ENCODE data around the gene LRRC41.
"Not testable (repeated sequence)": the region's sequence is repeated elsewhere in the genome, so short reads cannot be mapped to it uniquely, and the experiment has no call there.

Gene LRRC41

DNA sequence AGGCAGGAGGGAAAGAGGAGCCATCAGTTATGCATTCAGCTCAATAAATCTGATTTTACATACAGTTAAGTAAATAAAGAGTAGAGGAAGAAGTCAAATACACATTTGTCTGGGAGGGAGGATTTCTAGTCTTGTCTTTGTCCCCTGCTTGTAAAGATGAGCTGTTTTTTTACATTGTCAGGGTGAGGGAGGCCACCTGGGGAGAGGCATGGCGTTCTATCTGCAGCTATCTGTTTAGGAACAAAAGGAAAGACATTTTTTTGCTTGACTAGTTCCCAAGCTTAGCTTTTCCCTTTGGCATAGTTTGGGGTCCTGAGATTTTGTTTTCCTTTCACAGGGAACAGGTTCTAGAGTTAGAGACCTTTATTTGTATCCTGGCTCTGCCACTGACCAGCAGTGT lies 40.9 kb downstream of the LRRC41 start:
- Histone ChIP-seq H3K79me2 (ENCODE audit: control insufficient read depth, insufficient read depth, low read length, unreplicated experiment) (no peaks in the 10 kb centered on the region), H3K27ac (ENCODE audit: low read depth, low read length) (no peak overlapping the region), H3K27me3 (ENCODE audit: insufficient read depth, low read length) (no peaks in the 10 kb centered on the region), H3K36me3 (ENCODE audit: insufficient read depth, low read length) (peaks cover 30% of the 10 kb centered on the region; the same call in 1 of the 2 replicates), H2AFZ (ENCODE audit: low read length, unreplicated experiment) (no peak overlapping the region), H3K4me1 (ENCODE audit: control insufficient read depth, insufficient read depth, low read length, unreplicated experiment) (no peaks in the 10 kb centered on the region), H3K4me3 (ENCODE audit: low read depth, low read length) (no peak overlapping the region)

DNA sequence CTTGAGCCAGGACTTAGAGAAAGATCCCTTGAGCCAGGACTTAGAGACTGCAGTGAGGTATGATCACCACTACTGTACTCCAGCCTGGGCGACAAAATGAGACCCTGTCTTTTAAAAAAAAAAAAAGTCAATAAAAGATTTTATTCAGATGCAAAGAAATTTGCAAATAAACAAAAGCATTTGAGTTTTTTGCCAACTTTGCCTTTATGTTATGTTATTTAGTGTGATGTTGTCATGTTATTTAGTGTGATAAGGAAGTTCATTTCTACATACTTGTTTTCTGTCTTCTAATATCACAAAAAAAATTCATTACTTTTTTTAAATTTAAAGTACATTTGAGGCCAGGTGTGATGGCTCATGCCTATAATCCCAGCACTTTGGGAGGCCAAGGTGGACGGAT lies 46.9 kb downstream of the LRRC41 start:
- Histone ChIP-seq H3K27me3 (ENCODE audit: insufficient read depth, low read length) (no peaks in the 10 kb centered on the region), H3K27ac (ENCODE audit: low read depth, low read length) (no peak overlapping the region), H3K79me2 (ENCODE audit: control insufficient read depth, insufficient read depth, low read length, unreplicated experiment) (peaks cover 5% of the 10 kb centered on the region), H3K36me3 (ENCODE audit: insufficient read depth, low read length) (peaks cover 19% of the 10 kb centered on the region; the same call in 1 of the 2 replicates), H3K4me3 (ENCODE audit: low read depth, low read length) (no peak overlapping the region), H3K4me1 (ENCODE audit: control insufficient read depth, insufficient read depth, low read length, unreplicated experiment) (no peaks in the 10 kb centered on the region), H2AFZ (ENCODE audit: low read length, unreplicated experiment) (no peak overlapping the region)

DNA sequence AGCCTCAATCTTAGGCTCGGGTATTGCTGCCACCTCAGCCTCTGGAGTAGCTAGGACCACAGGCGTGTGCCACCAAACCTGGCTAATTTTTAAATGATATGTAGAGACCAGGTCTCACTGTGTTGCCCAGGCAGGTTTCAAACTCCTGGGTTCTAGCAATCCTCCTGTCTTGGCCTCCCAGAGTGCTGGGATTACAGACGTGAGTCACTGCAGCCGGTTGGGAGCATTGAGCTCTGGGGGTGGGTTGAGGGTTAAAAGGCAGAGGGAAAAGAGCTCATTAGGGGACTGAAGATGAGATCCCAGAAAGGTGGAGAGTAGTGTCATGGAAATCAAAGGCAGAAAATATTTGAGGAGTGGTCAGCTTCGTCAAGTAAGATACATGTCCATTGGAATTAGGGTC lies 48.7 kb downstream of the LRRC41 start:
- peaks cover 15% of the 10 kb centered on the region for H3K36me3 ChIP-seq (ENCODE audit: insufficient read depth, low read length)
- H3K79me2 ChIP-seq (ENCODE audit: control insufficient read depth, insufficient read depth, low read length, unreplicated experiment): peaks cover 12% of the 10 kb centered on the region
- H2AFZ ChIP-seq (ENCODE audit: low read length, unreplicated experiment): no peak overlapping the region
- no peak overlapping the region for H3K27ac ChIP-seq (ENCODE audit: low read depth, low read length)
- no peaks in the 10 kb centered on the region for H3K27me3 ChIP-seq (ENCODE audit: insufficient read depth, low read length)
- no peak overlapping the region for H3K4me3 ChIP-seq (ENCODE audit: low read depth, low read length)
- H3K4me1 ChIP-seq (ENCODE audit: control insufficient read depth, insufficient read depth, low read length, unreplicated experiment): no peaks in the 10 kb centered on the region

DNA sequence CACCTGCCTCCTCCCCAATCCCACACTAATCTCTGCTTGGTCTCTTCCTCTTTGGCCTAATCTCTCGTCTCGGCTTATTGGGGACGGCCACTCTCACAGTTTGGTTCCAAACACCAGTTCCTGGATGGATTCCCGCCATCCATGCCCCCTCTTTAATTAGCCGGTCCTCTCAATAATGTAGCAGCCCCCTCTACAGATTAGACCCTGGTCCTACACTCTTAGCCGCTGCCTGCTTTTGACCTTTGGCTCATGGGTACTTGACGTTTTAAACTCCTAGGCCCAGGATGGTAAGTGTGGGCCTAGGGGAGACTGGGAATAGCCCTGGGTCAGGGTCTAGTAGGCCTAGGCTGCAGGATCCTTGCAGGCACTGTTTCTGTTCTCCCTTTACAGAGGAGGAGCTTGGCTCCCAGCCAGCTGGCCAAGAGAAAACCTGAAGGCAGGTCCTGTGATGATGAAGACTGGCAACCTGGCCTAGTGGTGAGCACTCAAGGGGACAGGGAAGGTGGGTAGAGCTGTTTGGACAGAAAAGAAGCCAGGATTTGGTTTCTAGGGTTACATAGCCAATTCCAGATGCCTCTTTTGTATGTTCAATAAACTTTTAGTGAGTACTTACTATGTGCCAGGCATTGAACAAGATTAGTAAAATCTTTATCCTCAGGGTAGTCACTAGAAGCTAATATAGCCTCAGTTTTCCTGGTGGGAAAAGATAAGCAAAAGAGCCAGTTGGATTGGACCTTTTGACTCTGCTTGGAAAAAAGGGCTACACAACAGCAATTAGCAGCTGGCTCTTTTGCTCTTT lies 55.1 kb downstream of the LRRC41 start:
- H3K4me1 ChIP-seq (ENCODE audit: control insufficient read depth, insufficient read depth, low read length, unreplicated experiment): peaks cover 13% of the 10 kb centered on the region
- peaks cover 29% of the 10 kb centered on the region for H3K79me2 ChIP-seq (ENCODE audit: control insufficient read depth, insufficient read depth, low read length, unreplicated experiment)
- peak overlapping the region; percentile 69 for H3K27ac ChIP-seq (ENCODE audit: low read depth, low read length)
- H3K36me3 ChIP-seq (ENCODE audit: insufficient read depth, low read length): peaks cover 10% of the 10 kb centered on the region
- peak overlapping the region; percentile 86 for H3K4me3 ChIP-seq (ENCODE audit: low read depth, low read length)
- no peaks in the 10 kb centered on the region for H3K27me3 ChIP-seq (ENCODE audit: insufficient read depth, low read length)
- peak overlapping the region; percentile 15 for H2AFZ ChIP-seq (ENCODE audit: low read length, unreplicated experiment)

DNA sequence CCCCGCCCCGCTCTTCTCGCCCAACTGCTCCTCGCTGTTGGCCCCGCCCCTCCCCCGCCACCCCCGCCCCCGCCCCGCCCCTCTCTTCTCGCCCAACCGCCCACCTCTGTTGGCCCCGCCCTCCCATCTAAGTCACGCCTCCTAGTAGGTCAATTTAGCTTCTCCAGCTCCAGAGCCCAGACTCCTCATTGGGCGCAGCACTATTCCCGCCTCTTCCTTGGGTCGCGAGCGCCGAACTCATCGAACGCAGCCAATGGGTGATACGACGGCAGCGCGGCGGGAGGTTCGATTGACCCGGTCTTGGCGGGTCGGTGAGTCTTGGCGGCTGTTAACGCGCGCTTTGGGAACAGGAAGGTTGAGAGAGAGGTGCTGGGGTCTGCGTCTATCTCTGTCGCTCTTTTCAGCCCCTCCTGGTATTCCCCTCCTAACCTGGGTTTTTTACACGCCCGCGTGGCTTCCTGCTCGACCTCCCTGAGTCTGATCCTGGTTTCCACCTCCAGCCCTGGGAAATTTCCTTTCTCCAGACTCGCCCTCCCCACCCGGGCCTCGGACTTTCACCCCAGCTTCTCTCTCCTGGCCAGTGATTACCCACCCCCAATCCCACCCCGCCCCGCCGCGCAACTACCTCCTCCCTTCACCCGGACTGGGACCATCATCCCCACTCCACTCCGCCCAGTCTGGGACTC lies 55.8 kb downstream of the LRRC41 start, which contains the start of gene RAD54L:
Gene RAD54L (plus strand): TSS at position 328 of the 686 bp plus-strand sequence. CDS start 643 bp downstream, outside the sequence.
- Histone ChIP-seq H3K79me2 (ENCODE audit: control insufficient read depth, insufficient read depth, low read length, unreplicated experiment) (peaks cover 29% of the 10 kb centered on the region), H3K27me3 (ENCODE audit: insufficient read depth, low read length) (no peaks in the 10 kb centered on the region), H3K36me3 (ENCODE audit: insufficient read depth, low read length) (peaks cover 10% of the 10 kb centered on the region), H3K4me3 (ENCODE audit: low read depth, low read length) (peak within 1 kb of the TSS; percentile 86), H3K27ac (ENCODE audit: low read depth, low read length) (peak within 1 kb of the TSS; percentile 69), H2AFZ (ENCODE audit: low read length, unreplicated experiment) (peak within 1 kb of the TSS; percentile 88), H3K4me1 (ENCODE audit: control insufficient read depth, insufficient read depth, low read length, unreplicated experiment) (peaks cover 13% of the 10 kb centered on the region)

DNA sequence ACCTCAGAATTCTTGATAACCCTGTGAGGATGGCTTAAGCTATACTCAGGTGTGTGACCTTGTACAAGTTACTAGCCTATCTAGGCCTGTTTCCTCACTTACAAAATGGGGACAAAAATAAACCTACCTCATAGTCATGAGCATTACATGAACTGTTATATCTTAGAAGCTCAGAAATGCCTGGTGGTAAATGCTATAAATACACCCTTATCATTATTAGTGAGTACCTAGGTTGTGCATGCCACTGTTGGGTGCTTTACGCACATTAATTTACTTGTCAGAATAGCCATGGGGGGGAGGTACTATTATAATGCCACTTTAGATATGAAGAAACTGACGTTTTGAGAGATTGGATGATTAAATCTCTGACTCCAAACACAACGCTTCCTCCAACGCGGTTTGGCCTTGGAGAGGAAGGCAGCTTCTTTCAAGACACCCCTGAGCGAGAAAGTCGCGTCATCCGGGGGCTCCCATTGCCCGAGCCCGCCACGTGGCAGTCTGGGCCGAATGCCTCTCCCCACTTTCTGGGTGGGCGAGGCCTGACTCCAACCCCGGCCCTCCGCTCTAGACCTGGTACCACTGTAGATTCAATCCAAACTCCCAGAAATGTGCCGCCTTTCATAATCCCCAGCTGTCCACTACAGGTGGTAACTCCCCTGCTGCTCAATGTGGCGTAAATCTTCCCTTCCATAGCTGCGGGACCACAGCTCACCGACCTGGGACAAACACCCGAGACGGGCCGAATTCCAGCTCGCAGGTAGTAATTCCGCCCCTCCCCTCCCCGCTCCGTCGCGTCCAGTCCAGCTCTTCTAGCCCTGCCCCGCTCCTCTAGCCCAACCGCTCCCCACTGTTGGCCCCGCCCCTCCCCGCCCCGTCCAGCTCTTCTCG lies 56.6 kb downstream of the LRRC41 start:
- H3K4me1 ChIP-seq (ENCODE audit: control insufficient read depth, insufficient read depth, low read length, unreplicated experiment): peaks cover 13% of the 10 kb centered on the region
- H3K36me3 ChIP-seq (ENCODE audit: insufficient read depth, low read length): peaks cover 6% of the 10 kb centered on the region; the same call in 1 of the 2 replicates
- no peaks in the 10 kb centered on the region for H3K27me3 ChIP-seq (ENCODE audit: insufficient read depth, low read length)
- H2AFZ ChIP-seq (ENCODE audit: low read length, unreplicated experiment): peak overlapping the region; percentile 87
- peak overlapping the region; percentile 79 for H3K4me3 ChIP-seq (ENCODE audit: low read depth, low read length)
- peak overlapping the region; percentile 57 for H3K27ac ChIP-seq (ENCODE audit: low read depth, low read length)
- H3K79me2 ChIP-seq (ENCODE audit: control insufficient read depth, insufficient read depth, low read length, unreplicated experiment): peaks cover 25% of the 10 kb centered on the region

DNA sequence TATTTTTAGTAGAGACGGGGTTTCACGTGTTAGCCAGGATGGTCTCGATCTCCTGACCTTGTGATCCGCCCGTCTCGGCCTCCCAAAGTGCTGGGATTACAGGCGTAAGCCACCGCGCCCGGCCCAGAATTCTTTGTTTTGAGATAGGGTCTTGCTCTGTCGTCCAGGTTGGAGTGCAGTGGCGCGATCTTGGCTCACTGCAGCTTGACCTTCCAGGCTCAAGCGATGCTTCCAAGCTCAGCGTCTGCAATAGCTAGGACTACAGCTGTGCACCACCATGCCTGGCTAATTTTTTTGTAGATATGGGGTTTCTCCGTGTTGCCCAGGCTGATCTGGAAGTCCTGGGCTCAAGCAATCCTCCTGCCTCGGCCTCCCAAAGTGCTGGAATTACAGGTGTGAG lies 57.3 kb downstream of the LRRC41 start:
- Histone ChIP-seq H3K79me2 (ENCODE audit: control insufficient read depth, insufficient read depth, low read length, unreplicated experiment) (peaks cover 24% of the 10 kb centered on the region), H3K4me1 (ENCODE audit: control insufficient read depth, insufficient read depth, low read length, unreplicated experiment) (peaks cover 13% of the 10 kb centered on the region), H3K4me3 (ENCODE audit: low read depth, low read length) (peak overlapping the region; percentile 79; the same call in 1 of the 2 replicates)
- H3K36me3 ChIP-seq (ENCODE audit: insufficient read depth, low read length); H3K27ac ChIP-seq (ENCODE audit: low read depth, low read length); H2AFZ ChIP-seq (ENCODE audit: low read length, unreplicated experiment); H3K27me3 ChIP-seq (ENCODE audit: insufficient read depth, low read length): not testable (repeated sequence)

DNA sequence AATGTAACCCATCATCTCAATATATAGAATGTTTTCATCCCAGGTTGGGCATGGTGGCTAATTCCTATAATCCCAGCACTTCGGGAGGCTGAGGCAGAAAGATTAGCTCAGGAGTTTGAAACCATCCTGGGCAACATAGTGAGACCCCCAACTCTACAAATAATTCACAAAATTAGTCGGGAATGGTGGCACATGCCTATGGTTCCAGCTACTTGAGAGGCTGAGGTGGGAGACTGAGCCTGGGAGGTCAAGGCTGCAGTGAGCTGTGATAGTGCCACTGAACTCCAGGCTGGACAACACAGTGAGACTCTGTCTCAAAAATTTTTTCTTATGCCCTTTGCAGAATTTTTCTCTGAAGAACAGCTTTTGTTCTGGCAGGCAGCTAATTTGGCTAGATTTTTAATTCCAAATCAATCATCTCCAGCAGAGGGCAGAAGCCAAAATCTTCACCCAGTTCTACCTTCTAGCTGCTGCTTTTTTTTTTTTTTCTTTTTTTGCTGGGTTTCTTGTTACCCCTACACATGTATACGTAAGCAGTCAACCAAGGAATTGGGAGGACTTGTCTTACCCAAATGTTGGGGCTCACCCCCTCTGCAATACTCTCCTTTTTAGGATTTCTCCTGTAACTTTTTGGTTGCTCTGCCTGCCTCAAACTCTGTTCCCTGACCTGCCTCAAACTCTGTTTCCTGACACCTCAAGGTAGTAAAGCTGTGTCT lies 58.6 kb downstream of the LRRC41 start:
- peaks cover 13% of the 10 kb centered on the region for H3K4me1 ChIP-seq (ENCODE audit: control insufficient read depth, insufficient read depth, low read length, unreplicated experiment)
- no peak overlapping the region for H2AFZ ChIP-seq (ENCODE audit: low read length, unreplicated experiment)
- H3K4me3 ChIP-seq (ENCODE audit: low read depth, low read length): no peak overlapping the region
- no peak overlapping the region for H3K27ac ChIP-seq (ENCODE audit: low read depth, low read length)
- H3K27me3 ChIP-seq (ENCODE audit: insufficient read depth, low read length): no peaks in the 10 kb centered on the region
- no peaks in the 10 kb centered on the region for H3K36me3 ChIP-seq (ENCODE audit: insufficient read depth, low read length)
- peaks cover 17% of the 10 kb centered on the region for H3K79me2 ChIP-seq (ENCODE audit: control insufficient read depth, insufficient read depth, low read length, unreplicated experiment)

DNA sequence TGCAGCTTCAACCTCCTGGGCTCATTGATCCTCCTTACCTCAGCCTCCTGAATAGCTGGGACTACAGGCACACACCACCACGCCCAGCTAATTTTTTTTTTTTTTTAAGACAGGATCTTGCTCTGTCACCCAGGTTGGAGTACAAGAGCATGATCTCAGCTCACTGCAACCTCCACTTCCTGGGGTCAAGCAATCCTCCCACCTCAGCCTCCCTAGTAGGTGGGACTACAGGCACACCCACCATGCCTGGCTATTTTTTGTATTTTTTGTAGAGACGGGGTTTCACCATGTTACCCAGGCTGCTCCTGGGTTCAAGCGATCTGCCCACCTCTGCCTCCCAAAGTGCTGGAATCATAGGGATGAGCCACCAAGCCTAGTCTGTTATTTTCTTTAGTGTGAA lies 59.6 kb downstream of the LRRC41 start:
- not testable (repeated sequence) for H3K27ac ChIP-seq (ENCODE audit: low read depth, low read length); H3K4me3 ChIP-seq (ENCODE audit: low read depth, low read length); H3K36me3 ChIP-seq (ENCODE audit: insufficient read depth, low read length)

DNA sequence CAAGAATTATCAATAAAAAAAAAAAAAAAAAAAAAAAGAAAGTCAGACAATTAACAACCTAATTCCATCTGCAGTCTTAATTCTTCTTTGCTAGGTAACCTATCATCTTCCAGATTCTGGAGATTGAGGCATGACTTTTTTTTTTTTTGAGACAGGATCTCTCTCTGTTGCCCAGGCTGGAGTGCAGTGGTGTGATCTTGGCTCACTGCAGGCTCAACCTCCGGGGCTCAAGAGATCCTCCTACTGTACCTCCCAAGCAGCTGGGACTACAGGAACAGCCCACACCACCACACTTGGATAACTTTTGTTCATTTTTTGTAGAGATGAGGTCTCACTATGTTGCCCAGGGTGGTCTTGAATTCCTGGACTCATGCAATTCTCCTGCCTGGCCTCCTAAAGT lies 60.5 kb downstream of the LRRC41 start:
- peaks cover 5% of the 10 kb centered on the region for H3K4me1 ChIP-seq (ENCODE audit: control insufficient read depth, insufficient read depth, low read length, unreplicated experiment)
- H3K27me3 ChIP-seq (ENCODE audit: insufficient read depth, low read length): no peaks in the 10 kb centered on the region
- H3K36me3 ChIP-seq (ENCODE audit: insufficient read depth, low read length): 0 out of 2 replicates have a peak, but pooled peaks cover 2% of the 10 kb centered on the region
- no peak overlapping the region for H3K27ac ChIP-seq (ENCODE audit: low read depth, low read length)
- no peak overlapping the region for H2AFZ ChIP-seq (ENCODE audit: low read length, unreplicated experiment)
- H3K79me2 ChIP-seq (ENCODE audit: control insufficient read depth, insufficient read depth, low read length, unreplicated experiment): peaks cover under 1% of the 10 kb centered on the region
- H3K4me3 ChIP-seq (ENCODE audit: low read depth, low read length): no peak overlapping the region

More for the DNA sequence above, 59.6 kb downstream of the LRRC41 start:
- H3K79me2 ChIP-seq (ENCODE audit: control insufficient read depth, insufficient read depth, low read length, unreplicated experiment); H3K27me3 ChIP-seq (ENCODE audit: insufficient read depth, low read length); H2AFZ ChIP-seq (ENCODE audit: low read length, unreplicated experiment): not testable (repeated sequence)
- peaks cover 12% of the 10 kb centered on the region for H3K4me1 ChIP-seq (ENCODE audit: control insufficient read depth, insufficient read depth, low read length, unreplicated experiment)
